Uterus (tissue), 2 donors: ENCODE measurements around the gene OLFML2A.

Experiments
- POLR2A ChIP-seq, 2 donors: fragments of 450-650 bp; IDR thresholded peaks; one replicate each; pipeline ENCODE4 v1.6.1; 2016; ENCODE audit warnings: antibody characterized with exemption in 2 of 2, mild to moderate bottlenecking in 1 of 2, moderate library complexity in 1 of 2
- TF ChIP-seq, protein P1 (sequence below), 4 experiments: fragments of 200-600 bp in 2 of 4; fragments of 450-650 bp in 2 of 4; sonication (generic) in 2 of 4; IDR thresholded peaks; one replicate each; pipeline ENCODE4 v1.5.1; 2016 to 2019; ENCODE audit warnings: antibody characterized with exemption in 4 of 4, mild to moderate bottlenecking in 2 of 4, moderate library complexity in 1 of 4

DNA sequence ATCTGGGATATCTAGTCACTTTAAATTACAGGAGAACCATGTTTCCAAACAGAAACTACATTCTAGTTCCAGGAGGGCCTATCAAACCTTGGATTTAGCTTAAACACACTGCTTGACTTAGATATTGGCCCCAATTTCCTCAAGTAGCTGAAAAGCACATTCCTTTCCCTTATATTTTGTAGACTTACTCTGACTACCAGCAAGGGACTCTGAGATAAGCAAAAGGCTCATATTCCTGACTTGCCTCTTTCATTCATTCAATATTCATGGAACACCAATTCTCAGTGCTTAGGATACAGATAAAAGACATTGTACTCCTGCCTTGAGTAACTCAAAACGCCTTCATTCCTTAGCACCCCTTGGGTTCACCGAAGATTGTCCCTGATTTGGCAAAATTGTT is 17.6 kb upstream of the OLFML2A start:
- TF ChIP-seq, protein P1, sequence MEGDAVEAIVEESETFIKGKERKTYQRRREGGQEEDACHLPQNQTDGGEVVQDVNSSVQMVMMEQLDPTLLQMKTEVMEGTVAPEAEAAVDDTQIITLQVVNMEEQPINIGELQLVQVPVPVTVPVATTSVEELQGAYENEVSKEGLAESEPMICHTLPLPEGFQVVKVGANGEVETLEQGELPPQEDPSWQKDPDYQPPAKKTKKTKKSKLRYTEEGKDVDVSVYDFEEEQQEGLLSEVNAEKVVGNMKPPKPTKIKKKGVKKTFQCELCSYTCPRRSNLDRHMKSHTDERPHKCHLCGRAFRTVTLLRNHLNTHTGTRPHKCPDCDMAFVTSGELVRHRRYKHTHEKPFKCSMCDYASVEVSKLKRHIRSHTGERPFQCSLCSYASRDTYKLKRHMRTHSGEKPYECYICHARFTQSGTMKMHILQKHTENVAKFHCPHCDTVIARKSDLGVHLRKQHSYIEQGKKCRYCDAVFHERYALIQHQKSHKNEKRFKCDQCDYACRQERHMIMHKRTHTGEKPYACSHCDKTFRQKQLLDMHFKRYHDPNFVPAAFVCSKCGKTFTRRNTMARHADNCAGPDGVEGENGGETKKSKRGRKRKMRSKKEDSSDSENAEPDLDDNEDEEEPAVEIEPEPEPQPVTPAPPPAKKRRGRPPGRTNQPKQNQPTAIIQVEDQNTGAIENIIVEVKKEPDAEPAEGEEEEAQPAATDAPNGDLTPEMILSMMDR (IDR thresholded peaks at IDR 0.05) = no peak
- TF ChIP-seq POLR2A (IDR thresholded peaks at IDR 0.05) = no peak
